ENCODE measurements around the gene TESK1. TPM values are rescaled to one million over a fixed set of nuclear protein-coding genes. Genes with fewer than 3 reads are reported as not detected.

The TESK1 gene
- total and polyA plus RNA-seq, 2 of the 4 experiments (the other 2 are of a cell fraction), result 3.4 to 21.0 TPM

DNA sequence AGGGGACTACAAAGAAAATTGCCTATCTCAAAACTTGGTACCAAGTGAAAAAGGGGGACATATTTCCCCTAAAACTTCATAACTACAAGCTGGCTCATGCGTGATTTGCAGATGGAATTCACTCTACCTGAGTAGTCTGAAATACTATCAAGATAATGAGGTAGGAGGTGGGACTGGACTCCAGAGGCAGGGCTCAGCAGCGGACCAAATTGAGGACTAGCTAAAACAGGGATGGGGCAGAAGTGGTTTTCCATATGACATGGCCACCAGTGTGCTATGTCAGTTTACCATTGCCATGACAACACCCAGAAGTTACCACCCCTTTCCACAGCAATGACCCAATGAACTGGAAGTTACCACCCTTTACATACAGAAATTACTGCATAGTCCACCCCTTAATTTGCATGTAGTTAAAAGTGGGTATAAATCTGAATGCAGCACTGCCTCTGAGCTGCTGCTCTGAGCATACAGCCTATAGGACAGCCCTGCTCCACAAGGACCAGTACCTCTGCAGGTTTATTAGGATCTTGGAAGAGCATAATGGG lies 30.4 kb upstream of the TESK1 start:
- H3K27me3 ChIP-seq (ENCODE audit: control insufficient read depth, insufficient read depth, low read length), result peaks cover 8% of the 10 kb centered on the region
- H3K56ac ChIP-seq (ENCODE audit: extremely low read depth, insufficient read depth, low read length), result no peak overlapping the region
- no peak overlapping the region for H2BK15ac ChIP-seq (ENCODE audit: low read depth, low read length)
- H3K4me3 ChIP-seq (ENCODE audit: insufficient read depth, low read depth, low read length), result no peak overlapping the region
- H2AK5ac ChIP-seq (ENCODE audit: low read depth, low read length), result no peak overlapping the region
- no CpG with 5 or more reads among the region's 2 CpGs for WGBS, 2 experiments (ENCODE audit: extremely low coverage in 2 of 2, insufficient read length in 1 of 2)
- no peak overlapping the region for H3K18ac ChIP-seq (ENCODE audit: low read depth, low read length)
- in situ Hi-C loops (cut with MboI; ENCODE audit: low sequenced_read_pairs), result no loop called here
- no peak overlapping the region for H3K27ac ChIP-seq (ENCODE audit: insufficient read depth, low read length)
- no peak overlapping the region for H2AK9ac ChIP-seq (replicated peaks; ENCODE audit: low read depth, low read length, poor library complexity)
- no peak overlapping the region for H4K5ac ChIP-seq (ENCODE audit: low read depth, low read length)
- no peaks in the 10 kb centered on the region for H3K36me3 ChIP-seq (ENCODE audit: control insufficient read depth, insufficient read depth, low read length)
- DNase-seq (no peak), ATAC-seq (ENCODE audit: low read depth) (no peak)
- dilution Hi-C loops (cut with HindIII; ENCODE audit: low sequenced_read_pairs, unreplicated experiment), result no loop called here
- peaks cover 5% of the 10 kb centered on the region for H3K9me3 ChIP-seq (ENCODE audit: control insufficient read depth, insufficient read depth, low read length)
- no peaks in the 10 kb centered on the region for H3K4me1 ChIP-seq (ENCODE audit: control insufficient read depth, insufficient read depth, low read length)
- H2AFZ ChIP-seq (replicated peaks; ENCODE audit: low read length, poor library complexity), result no peak overlapping the region
- H2BK5ac ChIP-seq (ENCODE audit: low read depth, low read length, poor library complexity, severe bottlenecking), result no peak overlapping the region
- intact Hi-C loops (cut with micrococcal nuclease), result no loop called here
- no peak overlapping the region for H3K23ac ChIP-seq (ENCODE audit: low read depth, low read length)
- H4K20me1 ChIP-seq (ENCODE audit: insufficient read depth, low read length), result no peaks in the 10 kb centered on the region
- H3K79me1 ChIP-seq (ENCODE audit: low read depth in 1 of 2, low read length in 2 of 2), result no peaks in the 10 kb centered on the region
- no TSS peak for BruUV-seq (replicated peaks)
- H2BK20ac ChIP-seq (ENCODE audit: low read depth, low read length), result no peak overlapping the region
- no peak overlapping the region for H3K4ac ChIP-seq (ENCODE audit: low read depth, low read length)
- CTCF ChIA-PET, result no interaction called here
- TF ChIP-seq POLR2A (IDR thresholded peaks at IDR 0.05; ENCODE audit: low read depth, low read length), result no peak
- no peak overlapping the region for H3K4me2 ChIP-seq (ENCODE audit: low read depth, low read length)
- POLR2A ChIA-PET (ENCODE audit: unreplicated experiment), result no interaction called here
- H4K91ac ChIP-seq (ENCODE audit: insufficient read depth, low read depth, low read length), result no peak overlapping the region
- H3K9ac ChIP-seq (ENCODE audit: low read depth, low read length), result no peak overlapping the region
- H3K14ac ChIP-seq (replicated peaks; ENCODE audit: low read depth, low read length), result no peak overlapping the region
- no peak overlapping the region for H4K8ac ChIP-seq (ENCODE audit: low read depth in 2 of 2, low read length in 2 of 2)
- no peak overlapping the region for H2BK120ac ChIP-seq (ENCODE audit: low read depth, low read length)
- no peaks in the 10 kb centered on the region for H3K9me1 ChIP-seq (ENCODE audit: insufficient read depth, low read length)

Data from IMR-90 (cell line).